ENCODE data around the gene HMGCS2. TPM values are rescaled to one million over a fixed set of nuclear protein-coding genes. Genes with fewer than 3 reads are reported as not detected.

The HMGCS2 gene
- not detected for polyA plus RNA-seq (2013, experiment 1 of 2; ENCODE audit: insufficient read length)
- polyA plus RNA-seq (2013, experiment 2 of 2; ENCODE audit: insufficient read length): 0.43 TPM

DNA sequence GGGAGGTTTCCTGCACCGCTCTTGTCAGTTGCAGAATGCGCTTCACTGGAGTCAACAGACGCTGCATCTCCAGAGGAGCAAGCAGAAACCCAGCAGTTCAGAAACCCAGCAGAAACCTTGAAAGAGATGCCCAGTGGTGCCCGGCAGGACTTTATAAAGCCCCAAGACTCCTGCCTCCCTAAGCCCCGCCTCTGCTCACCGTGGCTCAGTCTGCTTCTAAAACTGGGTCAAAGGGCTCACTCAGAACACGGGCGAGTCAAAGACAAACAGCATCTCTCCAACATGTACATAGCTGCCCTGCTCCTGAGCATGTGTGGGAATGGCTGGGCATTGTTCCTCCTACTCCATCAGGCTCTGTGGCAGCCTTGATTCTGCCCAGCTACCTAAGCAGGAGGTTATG is at the start of gene HMGCS2:
TSS of gene HMGCS2 (minus strand) at position 128 of the 400 bp plus-strand sequence. CDS start at position 67, 61 bp downstream.
- DNase-seq: no peak

- no peak for DNase-seq
Measured at GRCh38 chr1:119818181-119818580, 49.5 kb upstream of the HMGCS2 start.

GRCh38 chr1:119816407-119816806 is 47.7 kb upstream of the HMGCS2 start:
- no peak for DNase-seq

DNA sequence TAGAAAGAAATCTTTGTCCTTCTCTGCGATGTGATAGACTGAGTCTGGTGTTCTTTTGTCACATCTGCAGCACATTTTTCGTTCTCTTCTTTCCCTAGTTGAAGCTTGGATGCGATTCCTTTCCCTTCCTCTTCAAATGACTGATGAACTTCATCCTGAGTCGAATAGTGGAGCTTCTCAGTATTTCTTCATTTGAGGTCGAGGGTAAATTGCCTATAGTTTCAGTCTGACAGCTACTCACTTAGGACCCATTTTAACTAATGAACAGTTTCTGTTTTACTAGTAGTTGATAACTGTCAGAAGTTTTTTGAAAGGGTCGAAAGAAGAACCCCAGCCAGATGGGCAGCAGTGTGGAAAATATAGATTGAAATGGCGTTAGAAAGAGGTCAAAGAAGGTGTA is 47.2 kb upstream of the HMGCS2 start:
- no peak for DNase-seq

- DNase-seq: peak; percentile 19
Measured at GRCh38 chr1:119815361-119815760, 46.7 kb upstream of the HMGCS2 start.

DNA sequence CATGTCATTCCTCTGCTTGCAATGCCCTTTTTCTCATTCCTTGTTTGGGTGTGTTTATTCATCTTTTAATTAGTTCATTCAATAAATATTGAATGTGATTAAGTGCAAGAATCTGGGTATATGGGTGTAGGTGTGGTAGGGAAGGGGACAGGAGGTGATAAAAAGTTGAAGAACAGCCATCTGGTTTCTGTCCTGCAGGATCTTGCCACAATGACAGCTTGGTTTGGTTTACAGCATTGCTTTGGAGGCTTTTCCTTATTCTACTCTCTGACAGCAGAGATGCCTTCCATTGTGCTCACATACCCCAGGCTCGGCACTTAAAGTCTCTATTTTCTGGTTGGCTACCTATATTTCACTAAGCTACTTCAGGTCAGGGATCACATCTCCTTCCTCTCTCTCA is 45.6 kb upstream of the HMGCS2 start:
- DNase-seq: no peak

DNA sequence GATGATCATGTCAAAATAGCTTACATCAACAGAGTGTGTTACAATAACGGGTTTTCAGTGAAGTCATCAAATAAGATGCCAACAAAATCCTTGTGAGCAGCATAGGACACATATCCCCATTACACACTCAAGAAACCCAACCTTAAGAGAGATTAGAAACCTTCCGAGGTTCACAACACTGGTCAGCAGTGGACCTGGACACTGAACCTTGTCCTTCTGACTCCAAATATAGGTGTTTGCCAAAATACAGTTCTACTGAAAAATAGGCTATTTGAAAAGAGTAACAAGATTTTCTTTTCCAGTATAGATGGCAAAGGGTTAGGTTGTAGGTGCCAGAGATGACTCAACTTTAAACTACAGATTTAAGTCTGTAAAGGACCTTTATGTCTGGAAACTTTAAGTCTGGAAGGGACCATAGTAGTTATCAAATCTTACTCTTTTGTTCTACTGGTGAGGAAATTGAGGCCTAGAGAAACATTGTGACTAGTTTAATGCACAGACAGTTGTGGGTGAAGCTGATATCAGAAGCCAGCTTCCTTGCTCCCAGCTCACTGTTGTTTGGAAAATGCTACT is 43.4 kb upstream of the HMGCS2 start:
- no peak for DNase-seq

- DNase-seq: no peak
Measured at GRCh38 chr1:119811387-119811786, 42.7 kb upstream of the HMGCS2 start, which contains the start of gene REG4. TSS of gene REG4 (minus strand) at chr1:119811460. CDS start at chr1:119808769, 2,691 bp downstream.

GRCh38 chr1:119808972-119809550 is 40.4 kb upstream of the HMGCS2 start:
- peak; percentile 61 for DNase-seq

DNA sequence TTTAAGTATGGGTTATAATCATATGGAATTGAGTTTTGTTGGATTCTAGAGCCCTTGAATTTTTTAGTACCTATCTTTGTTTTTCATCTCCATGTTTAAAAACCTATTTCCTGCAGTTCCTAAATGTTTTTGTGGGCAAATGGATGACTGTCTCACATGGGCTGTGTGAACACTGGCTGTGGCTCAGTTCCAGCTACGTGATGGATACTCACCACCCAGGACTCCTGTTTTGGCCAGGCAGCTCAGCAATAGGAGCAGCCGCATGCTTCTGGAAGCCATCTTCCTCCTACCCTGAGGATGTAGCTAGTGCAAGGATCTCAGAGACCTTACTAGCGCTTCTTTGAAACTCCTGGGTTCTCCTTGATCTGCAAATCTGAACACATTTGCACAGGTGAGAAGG is 39.8 kb upstream of the HMGCS2 start:
- peak; percentile 22 for DNase-seq

GRCh38 chr1:119806489-119806888 is 37.8 kb upstream of the HMGCS2 start:
- no peak for DNase-seq

GRCh38 chr1:119805746-119806145 is 37.0 kb upstream of the HMGCS2 start:
- DNase-seq: no peak

GRCh38 chr1:119805247-119805646 is 36.5 kb upstream of the HMGCS2 start:
- no peak for DNase-seq

- DNase-seq: no peak
Measured at GRCh38 chr1:119799599-119800177, 31.0 kb upstream of the HMGCS2 start.

DNA sequence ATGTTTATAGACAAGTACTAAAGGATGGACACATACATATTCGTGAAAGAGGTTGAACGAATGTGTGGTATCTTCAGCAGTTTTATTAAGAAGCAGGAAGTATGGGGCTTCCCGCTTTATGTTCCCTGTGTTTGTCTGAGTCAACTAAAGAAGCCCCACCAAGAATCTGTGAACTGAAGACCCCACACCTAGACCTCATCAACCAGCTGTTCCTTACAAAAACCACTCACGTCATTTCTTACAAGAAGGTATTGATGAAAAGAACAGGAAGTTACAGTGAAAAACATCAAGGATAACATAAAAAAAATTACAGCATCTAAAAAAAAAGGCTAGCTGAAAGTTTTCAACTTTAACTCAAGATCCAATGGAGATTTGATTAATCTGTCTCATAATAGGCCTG is 30.3 kb upstream of the HMGCS2 start:
- DNase-seq: no peak

DNA sequence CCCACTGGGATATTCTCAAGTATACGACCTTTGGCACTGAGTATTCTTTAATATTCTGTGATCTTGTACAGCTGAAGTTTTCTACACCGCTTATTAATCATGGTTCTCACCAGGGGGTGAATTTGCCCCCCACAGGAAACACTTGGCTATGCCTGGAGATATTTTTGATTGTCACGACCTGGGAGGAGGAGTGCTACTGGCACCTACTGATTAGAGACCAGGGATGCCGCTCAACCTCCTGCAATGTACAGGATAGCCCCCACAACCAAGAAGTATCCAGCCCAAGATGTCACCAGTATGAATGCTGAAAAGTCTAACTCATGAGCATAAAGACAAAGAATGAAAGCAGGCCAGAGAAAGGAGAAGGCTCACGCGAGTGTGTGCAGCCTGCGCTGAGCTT is 28.9 kb upstream of the HMGCS2 start:
- DNase-seq: no peak

DNA sequence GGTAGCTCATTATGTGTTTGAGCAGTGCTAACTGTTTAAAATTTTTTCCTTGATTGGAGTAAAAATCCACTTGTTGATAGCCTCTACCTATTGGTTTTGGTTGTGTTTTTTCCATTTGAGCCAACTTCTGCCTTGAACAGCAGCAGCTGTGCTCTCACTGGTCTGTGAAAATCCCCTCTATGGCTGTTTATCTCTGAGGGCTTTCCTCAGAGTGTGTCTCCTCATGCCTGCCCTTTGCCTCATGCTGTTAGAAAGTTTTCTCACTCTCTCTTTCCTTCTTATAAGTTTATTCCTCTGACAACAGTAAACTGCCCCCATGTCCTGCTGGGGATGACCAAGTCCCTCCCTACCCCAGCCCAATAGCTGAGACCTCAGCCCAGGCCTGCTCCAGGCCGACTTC is 28.5 kb upstream of the HMGCS2 start:
- DNase-seq: no peak

DNA sequence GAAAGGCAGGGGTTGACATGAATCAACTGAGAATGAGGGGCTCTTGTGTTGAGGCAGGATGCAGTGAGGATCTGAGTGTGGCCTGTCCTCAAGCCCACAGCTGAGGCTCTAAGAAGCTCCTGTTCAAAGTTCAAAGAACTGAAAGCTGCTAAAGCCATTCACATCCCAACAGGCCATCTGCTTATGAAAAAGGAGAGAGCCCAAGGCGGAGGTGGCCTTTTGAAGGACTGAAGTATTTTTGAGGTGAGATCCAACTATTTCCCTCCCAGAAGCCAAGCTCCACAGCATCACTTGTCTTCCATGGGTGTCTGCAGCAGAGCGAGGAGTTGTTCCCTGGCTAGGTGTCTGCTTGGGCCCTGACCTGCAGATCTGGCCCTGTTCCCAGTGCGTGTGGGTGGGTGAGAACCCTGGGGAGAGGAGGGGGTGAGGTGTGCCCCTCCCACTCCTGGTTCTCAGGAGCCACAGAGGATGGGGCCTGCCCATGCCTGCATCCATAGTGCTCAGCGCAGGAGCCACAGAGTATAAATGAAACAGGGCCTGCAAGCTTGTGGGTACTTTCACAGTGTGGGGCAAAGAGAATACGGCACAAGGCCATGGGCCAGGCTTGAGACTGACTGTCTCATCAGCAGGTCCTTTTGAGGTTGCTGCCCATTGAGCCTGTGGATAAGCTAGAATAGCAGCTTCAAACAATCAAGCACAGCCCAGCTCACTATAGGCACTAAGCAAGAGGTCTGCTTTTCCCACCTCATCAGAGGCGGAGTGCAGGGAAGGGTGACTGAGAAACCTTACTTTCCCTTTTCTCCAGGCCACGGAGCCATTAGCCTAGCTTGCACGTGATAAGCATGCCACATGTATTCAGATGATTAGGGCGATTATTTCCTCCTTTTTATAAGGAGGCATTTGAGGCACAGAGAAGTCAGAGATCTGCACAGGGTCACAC is 26.8 kb upstream of the HMGCS2 start:
- no peak for DNase-seq

DNA sequence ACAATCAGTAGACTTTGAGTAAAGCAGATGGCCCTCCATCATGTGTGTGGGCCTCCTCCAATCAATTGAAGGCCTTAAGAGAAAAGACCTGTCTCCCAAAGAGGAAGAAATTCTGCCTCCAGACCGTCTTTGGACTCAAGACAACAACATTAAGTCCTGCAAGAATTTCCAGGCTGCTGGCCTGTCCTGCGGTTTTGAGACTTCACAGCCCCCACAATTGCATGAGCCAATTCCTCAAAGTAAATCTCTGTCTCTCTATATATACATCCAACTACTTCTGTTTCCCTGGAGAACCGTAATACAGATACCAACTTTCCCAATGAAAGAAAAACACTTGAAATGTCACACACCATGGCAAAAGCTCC is 26.2 kb upstream of the HMGCS2 start:
- no peak for DNase-seq

DNA sequence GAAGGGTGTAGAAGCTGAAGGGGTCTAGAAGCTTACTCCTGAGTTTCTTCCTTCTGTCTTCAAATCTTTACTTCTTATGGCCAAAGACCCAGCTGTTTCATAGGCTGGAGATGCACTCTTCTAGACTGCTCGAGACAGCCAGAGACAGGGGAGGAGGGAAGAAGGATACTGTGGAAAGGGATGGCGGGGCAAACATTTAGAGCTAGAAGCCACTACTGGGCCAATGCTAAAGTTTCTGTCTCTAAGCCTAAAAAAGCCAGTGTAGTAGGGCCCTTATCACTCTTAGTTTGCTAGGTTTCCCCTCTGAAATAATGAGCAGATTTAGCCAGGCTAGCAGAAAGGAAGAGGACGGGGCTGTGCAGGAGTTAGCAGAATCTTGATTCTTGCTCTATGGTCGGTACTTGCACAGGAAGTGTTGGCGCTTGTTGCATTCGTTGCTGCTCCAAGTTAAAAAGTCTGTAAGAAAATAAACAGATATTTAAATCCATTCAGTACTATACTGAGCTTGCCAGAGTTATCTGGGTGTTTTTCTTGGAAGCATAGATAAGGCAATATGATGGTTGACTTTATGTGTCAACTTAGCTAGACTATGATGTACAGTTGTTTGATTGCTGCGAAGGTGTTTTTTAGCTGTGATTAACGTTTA is 25.6 kb upstream of the HMGCS2 start:
- DNase-seq: no peak

DNA sequence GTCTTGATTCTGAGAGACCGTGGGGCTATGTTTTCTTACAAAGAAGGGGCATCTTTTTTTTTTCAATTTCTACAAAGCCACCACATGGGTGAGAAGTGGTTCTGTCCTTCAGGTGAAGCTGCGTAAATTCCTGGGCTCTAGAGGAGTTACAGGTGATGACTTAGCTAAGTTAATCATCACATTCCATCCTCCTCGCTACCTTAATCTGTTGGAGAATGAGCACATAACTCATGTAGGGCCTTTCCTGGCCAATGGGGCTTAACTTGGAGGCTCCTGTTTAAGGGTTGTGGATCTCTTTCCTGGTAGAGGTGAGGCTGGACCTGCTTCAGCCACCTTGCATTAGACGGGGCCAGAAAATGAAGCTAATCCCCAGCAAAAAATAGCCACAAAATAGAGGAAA is 22.7 kb upstream of the HMGCS2 start:
- no peak for DNase-seq

- DNase-seq: no peak
Measured at GRCh38 chr1:119790451-119791198, 21.9 kb upstream of the HMGCS2 start.

Data from fibroblast of skin of scalp (primary cell).